GM21515 (cell line): Measurements from ENCODE around the gene TSPEAR.

Source experiments
- ATAC-seq: cut with Tn5 transposase; IDR thresholded peaks from one replicate; pipeline ENCODE4 v1.9.1; 2021; ENCODE audit not compliant: unreplicated experiment

TSPEAR gene

GRCh38 chr21:44741921-44742320 lies 30.5 kb upstream of the TSPEAR start:
- ATAC-seq, result no peak

GRCh38 chr21:44740742-44741141 lies 29.4 kb upstream of the TSPEAR start:
- no peak for ATAC-seq

- no peak for ATAC-seq
These were observed 27.9 kb upstream of the TSPEAR start for GRCh38 chr21:44739316-44739715.

GRCh38 chr21:44738621-44739020 lies 27.2 kb upstream of the TSPEAR start:
- no peak for ATAC-seq

- ATAC-seq, result no peak
These were observed 26.5 kb upstream of the TSPEAR start for GRCh38 chr21:44737706-44738354.

GRCh38 chr21:44736291-44737004 lies 25.1 kb upstream of the TSPEAR start:
- no peak for ATAC-seq

GRCh38 chr21:44735821-44736220 lies 24.4 kb upstream of the TSPEAR start:
- no peak for ATAC-seq

GRCh38 chr21:44734841-44735240 lies 23.5 kb upstream of the TSPEAR start:
- no peak for ATAC-seq

- no peak for ATAC-seq
These were observed 22.8 kb upstream of the TSPEAR start for GRCh38 chr21:44734026-44734745.

GRCh38 chr21:44732956-44733355 lies 21.6 kb upstream of the TSPEAR start:
- ATAC-seq, result no peak

- no peak for ATAC-seq
These were observed 20.9 kb upstream of the TSPEAR start for GRCh38 chr21:44732263-44732662.

GRCh38 chr21:44730951-44731579 lies 19.7 kb upstream of the TSPEAR start:
- ATAC-seq, result no peak

- ATAC-seq, result no peak
These were observed 18.6 kb upstream of the TSPEAR start for GRCh38 chr21:44730028-44730395.

- ATAC-seq, result no peak
These were observed 18.1 kb upstream of the TSPEAR start for GRCh38 chr21:44729336-44730027.

- ATAC-seq, result no peak
These were observed 17.3 kb upstream of the TSPEAR start for GRCh38 chr21:44728716-44729115.

GRCh38 chr21:44727757-44728156 lies 16.4 kb upstream of the TSPEAR start:
- ATAC-seq, result no peak

GRCh38 chr21:44727321-44727720 lies 15.9 kb upstream of the TSPEAR start:
- ATAC-seq, result no peak

- no peak for ATAC-seq
These were observed 15.5 kb upstream of the TSPEAR start for GRCh38 chr21:44726826-44727225.

- ATAC-seq, result no peak
These were observed 13.6 kb upstream of the TSPEAR start for GRCh38 chr21:44724926-44725325.

GRCh38 chr21:44724196-44724595 lies 12.8 kb upstream of the TSPEAR start:
- ATAC-seq, result no peak
